SH-SY5Y (cell line): ENCODE data around the gene KCNQ1OT1.

Experiments used
- GATA2 ChIP-seq: IDR thresholded peaks from 2 replicates; pipeline ENCODE4 v1.6.1; 2011; ENCODE audit warnings: mild to moderate bottlenecking, low read depth, low read length
- GATA3 ChIP-seq: IDR thresholded peaks from 2 replicates; pipeline ENCODE4 v1.6.1; 2011; ENCODE audit warnings: low read depth, mild to moderate bottlenecking, low read length, moderate library complexity

GRCh38 chr11:2714463-2714800, 14.6 kb upstream of the KCNQ1OT1 start:
- TF ChIP-seq GATA2 (no peak), GATA3 (no peak)
